Vein endothelial cell (primary cell): ENCODE data around the gene NAA50. TPM values are rescaled to one million over a fixed set of nuclear protein-coding genes. Genes with fewer than 3 reads are reported as not detected.

ENCODE experiments used
- total RNA-seq: library from RNA; depleted of rRNA; stranded (reverse); fragments of >200 nt; gene quantifications from 2 replicates; pipeline ENCODE4 v1.2.3, GENCODE V29; 2012

Gene NAA50
- total RNA-seq, result 174 and 199 TPM in 2 replicates

GRCh38 chr3:113745756-113746547 lies at the start of gene NAA50:
TSS of gene NAA50 (minus strand) at chr3:113746249. CDS start at chr3:113745949, 300 bp downstream.

GRCh38 chr3:113746548-113747282 lies 666 bp upstream of the NAA50 start, which contains the start of gene ATP6V1A:
TSS of gene ATP6V1A (plus strand) at chr3:113747035. CDS start at chr3:113778754, 31,719 bp downstream.

GRCh38 chr3:113695786-113696645 lies 50.0 kb downstream of the NAA50 start, which contains the start of gene USF3:
TSS of gene USF3 (minus strand) at chr3:113696642. CDS start at chr3:113674878, 21,764 bp downstream.

Other genes starting within 250 kb of the NAA50 start
- gene SPICE1, start 231.1 kb downstream of the NAA50 start, total RNA-seq, result 9.8 and 10.8 TPM in 2 replicates
- 0.10 and 0.33 TPM in 2 replicates for gene SIDT1, start 213.7 kb downstream of the NAA50 start, total RNA-seq
- 13.0 and 13.7 TPM in 2 replicates for gene USF3, start 49.6 kb downstream of the NAA50 start, total RNA-seq
- 107 and 131 TPM in 2 replicates for gene ATP6V1A, start 786 bp upstream of the NAA50 start, total RNA-seq
- gene GRAMD1C, start 92.5 kb upstream of the NAA50 start, total RNA-seq, result 26.8 and 43.2 TPM in 2 replicates
- 4.2 and 6.3 TPM in 2 replicates for gene ZDHHC23, start 201.8 kb upstream of the NAA50 start, total RNA-seq